ENCODE data around the gene ZNF790.

- no peak for TF ChIP-seq POLR2A (IDR thresholded peaks at IDR 0.05; ENCODE audit: low read depth, low read length)
- no peak for TF ChIP-seq POLR2AphosphoS5 (IDR thresholded peaks at IDR 0.05; ENCODE audit: low read depth, low read length)
- TF ChIP-seq TAF1 (IDR thresholded peaks at IDR 0.05; ENCODE audit: low read depth, low read length): no peak
- TF ChIP-seq PAX5 (IDR thresholded peaks at IDR 0.05; ENCODE audit: insufficient read depth, low read length, severe bottlenecking): no peak
- no peak for TF ChIP-seq SPI1 (IDR thresholded peaks at IDR 0.05; ENCODE audit: low read depth, low read length)
Observed at GRCh38 chr19:36775768-36776167, 62.4 kb downstream of the ZNF790 start.

Data from GM12891 (cell line).